MCF 10A (cell line): ENCODE measurements around the gene MS4A15. TPM values are rescaled to one million over a fixed set of nuclear protein-coding genes. Genes with fewer than 3 reads are reported as not detected.

ENCODE experiments used
- BruUV-seq: library from RNA; stranded (reverse); fragments of 400-500 nt; replicated peaks from 2 replicates; lab custom pipeline; 2021; lab: Mats Ljungman, UMichigan
- CTCF ChIA-PET: fragments of 300-600 bp; sonication (Branson Sonifier 250); formaldehyde crosslinking; extraction: SDS; loops from one replicate; lab custom pipeline; 2021; ENCODE audit warnings: antibody characterized with exemption, inconsistent platforms; lab: Yijun Ruan, JAX
- POLR2A ChIA-PET: fragments of 300-600, 350-650 bp; sonication (Branson Sonifier 250); formaldehyde crosslinking; extraction: SDS; loops from one replicate; lab custom pipeline; 2020; ENCODE audit warnings: antibody characterized with exemption, inconsistent platforms; lab: Yijun Ruan, JAX
- DNase-seq: peaks from one replicate; pipeline ENCODE4 v3.0.0-alpha.2; 2018; ENCODE audit not compliant: unreplicated experiment
- H3K27ac Mint-ChIP-seq: one replicate; pipeline ENCODE4 v1.8.0; 2022; ENCODE audit warnings: mild to moderate bottlenecking, low read depth, mixed read lengths; ENCODE audit not compliant: unreplicated experiment
- H3K27me3 Mint-ChIP-seq: one replicate; pipeline ENCODE4 v1.8.0; 2022; ENCODE audit warnings: mixed read lengths; ENCODE audit not compliant: insufficient read depth, unreplicated experiment
- H3K36me3 Mint-ChIP-seq: one replicate; pipeline ENCODE4 v1.8.0; 2022; ENCODE audit warnings: mild to moderate bottlenecking, moderate library complexity, mixed read lengths; ENCODE audit not compliant: insufficient read depth, unreplicated experiment
- H3K4me1 Mint-ChIP-seq: one replicate; pipeline ENCODE4 v1.8.0; 2022; ENCODE audit warnings: mixed read lengths; ENCODE audit not compliant: insufficient read depth, unreplicated experiment
- H3K4me3 Mint-ChIP-seq: one replicate; pipeline ENCODE4 v1.8.0; 2022; ENCODE audit warnings: mild to moderate bottlenecking, moderate library complexity, mixed read lengths; ENCODE audit not compliant: unreplicated experiment
- H3K9me3 Mint-ChIP-seq: one replicate; pipeline ENCODE4 v1.8.0; 2022; ENCODE audit warnings: mixed read lengths; ENCODE audit not compliant: unreplicated experiment
- CTCF ChIP-seq: fragments of 200-600 bp; IDR thresholded peaks from one replicate; pipeline ENCODE4 v1.8.0; 2022; ENCODE audit warnings: antibody characterized with exemption, mild to moderate bottlenecking; ENCODE audit not compliant: unreplicated experiment
- intact Hi-C: fragments of 100-400 bp; cut with micrococcal nuclease; formaldehyde crosslinking; loops from 2 replicates; pipeline ENCODE4 v1.14.1; 2022
- total RNA-seq: library from RNA; stranded (reverse); gene quantifications from 2 replicates; pipeline ENCODE4 v1.2.3, GENCODE V29; 2022

The MS4A15 gene
- total RNA-seq, 1 experiment from 2014 or later = not detected

- TF ChIP-seq CTCF = no peak
- H3K27ac Mint-ChIP-seq = no peak overlapping the region
- BruUV-seq = no TSS peak
- no peak overlapping the region for H3K4me3 Mint-ChIP-seq
- POLR2A ChIA-PET = no interaction called here
- intact Hi-C loops = no loop called here
- H3K9me3 Mint-ChIP-seq = no peaks in the 10 kb centered on the region
- CTCF ChIA-PET = no interaction called here
- no peak for DNase-seq
- H3K27me3 Mint-ChIP-seq = peaks cover 44% of the 10 kb centered on the region
- no peaks in the 10 kb centered on the region for H3K36me3 Mint-ChIP-seq
- no peaks in the 10 kb centered on the region for H3K4me1 Mint-ChIP-seq
Measured at GRCh38 chr11:60798631-60799030, 42.0 kb downstream of the MS4A15 start.

- peaks cover 6% of the 10 kb centered on the region for H3K36me3 Mint-ChIP-seq
- H3K4me1 Mint-ChIP-seq = no peaks in the 10 kb centered on the region
- no peak overlapping the region for H3K4me3 Mint-ChIP-seq
- intact Hi-C loops = no loop called here
- CTCF ChIA-PET = interaction anchor here (1.0 kb wide), 1 partner anchor 97 kb away, joined by 3 read pairs; no protein-coding TSS in a partner anchor
- no peak overlapping the region for H3K27ac Mint-ChIP-seq
- H3K27me3 Mint-ChIP-seq = peaks cover 43% of the 10 kb centered on the region
- H3K9me3 Mint-ChIP-seq = no peaks in the 10 kb centered on the region
- POLR2A ChIA-PET = no interaction called here
- DNase-seq = no peak
- no peak for TF ChIP-seq CTCF
- no TSS peak for BruUV-seq
Measured at GRCh38 chr11:60801194-60801593, 44.5 kb downstream of the MS4A15 start.

- Mint-ChIP-seq H3K9me3 (no peaks in the 10 kb centered on the region), H3K27ac (no peak overlapping the region), H3K4me3 (no peak overlapping the region), H3K4me1 (no peaks in the 10 kb centered on the region), H3K36me3 (peaks cover 6% of the 10 kb centered on the region), H3K27me3 (peaks cover 43% of the 10 kb centered on the region)
- intact Hi-C loops = no loop called here
- no TSS peak for BruUV-seq
- no peak for DNase-seq
- POLR2A ChIA-PET = no interaction called here
- CTCF ChIA-PET = interaction anchor here (0.7 to 1.5 kb wide), 5 partner anchors 17 to 885 kb away, joined by 3 to 6 read pairs (median 3); no protein-coding TSS in a partner anchor
- no peak for TF ChIP-seq CTCF
Measured at GRCh38 chr11:60803273-60803936, 46.7 kb downstream of the MS4A15 start.

- TF ChIP-seq CTCF = no peak
- no peak for DNase-seq
- CTCF ChIA-PET = interaction anchor here (0.6 kb wide), 1 partner anchor 1616 kb away, joined by 3 read pairs; no protein-coding TSS in a partner anchor
- intact Hi-C loops = no loop called here
- BruUV-seq = no TSS peak
- Mint-ChIP-seq H3K4me3 (no peak overlapping the region), H3K27me3 (peaks cover 9% of the 10 kb centered on the region), H3K36me3 (peaks cover 6% of the 10 kb centered on the region), H3K27ac (no peak overlapping the region), H3K9me3 (no peaks in the 10 kb centered on the region), H3K4me1 (no peaks in the 10 kb centered on the region)
- POLR2A ChIA-PET = interaction anchor here (0.6 kb wide), 1 partner anchor 241 kb away, joined by 3 read pairs; no protein-coding TSS in a partner anchor
Measured at GRCh38 chr11:60809249-60809648, 52.6 kb downstream of the MS4A15 start.
